ENCODE measurements around the gene RHBDF2. TPM values are rescaled to one million over a fixed set of nuclear protein-coding genes. Genes with fewer than 3 reads are reported as not detected.
A peak's percentile ranks its signal among the peaks of the same experiment; 100 is the strongest.

The RHBDF2 gene
- total RNA-seq, 3 donors from 2014 or later (not counting 1 experiment from before 2014, with no cell fraction given), result 194 to 233 (median 202) TPM

DNA sequence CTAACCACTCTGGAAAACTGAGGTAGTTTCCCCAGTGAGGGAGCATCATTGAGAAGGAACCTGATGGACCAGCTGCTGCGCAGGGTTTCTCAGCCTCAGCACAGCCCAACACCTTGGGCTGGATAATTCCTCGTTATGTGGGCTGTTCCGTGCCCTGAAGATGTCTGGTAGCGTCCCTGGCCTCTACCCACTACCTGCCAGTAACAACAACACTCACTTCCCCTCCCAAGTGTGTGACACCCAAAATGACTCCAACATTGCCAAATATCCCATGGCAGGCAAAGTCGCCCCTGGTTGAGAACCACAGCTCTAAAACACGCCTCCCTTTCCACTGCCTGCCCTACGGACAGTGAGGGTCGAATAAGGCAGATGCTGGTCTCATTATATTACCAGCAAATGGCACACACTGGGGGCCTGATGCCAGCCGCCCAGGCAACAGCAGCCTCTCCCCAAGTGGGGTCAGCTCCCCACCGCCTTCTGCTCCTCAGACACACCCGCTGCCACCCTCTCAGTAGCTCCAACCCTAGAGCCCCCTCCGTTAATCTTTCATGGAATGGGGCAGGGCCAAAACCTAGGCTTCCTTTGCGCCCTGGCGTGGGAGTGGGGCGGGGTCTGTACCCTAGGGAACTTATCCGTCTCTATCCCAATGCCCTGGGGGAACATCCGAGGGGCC is 1.0 kb downstream of the RHBDF2 start:
- peaks cover 68% of the 10 kb centered on the region for H3K4me1 ChIP-seq (ENCODE audit: control insufficient read depth, insufficient read depth, low read length)

DNA sequence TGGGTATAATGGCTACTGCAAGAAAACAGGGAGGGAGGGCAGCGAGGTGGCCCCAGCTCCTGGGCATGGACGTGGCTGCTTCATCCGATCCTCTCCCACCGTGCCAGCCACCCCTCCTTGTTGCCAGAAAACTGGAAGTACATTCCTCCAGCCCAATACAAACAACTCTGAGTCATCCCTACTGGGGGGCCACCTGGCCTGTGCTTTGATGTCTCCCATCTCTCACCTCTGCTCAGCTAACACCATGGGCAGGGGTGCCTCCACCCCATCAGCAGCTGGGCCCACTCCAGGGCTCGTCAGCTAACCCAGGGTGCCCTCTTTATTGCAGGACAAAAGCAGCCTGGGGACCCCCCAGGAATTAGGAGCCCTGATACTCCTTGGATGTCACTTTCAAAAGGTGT is 2.0 kb downstream of the RHBDF2 start:
- H3K36me3 ChIP-seq (ENCODE audit: control insufficient read depth, insufficient read depth, low read length), result peaks cover 8% of the 10 kb centered on the region
- H3K27ac ChIP-seq (ENCODE audit: low read length), result peak overlapping the region; percentile 78

More for the DNA sequence above, 1.0 kb downstream of the RHBDF2 start:
- Mint-ChIP-seq H3K27ac (peak overlapping the region; percentile 96 to 97), H3K9me3 (no peaks in the 10 kb centered on the region), H3K27me3 (ENCODE audit: low read depth in 2 of 2) (no peaks in the 10 kb centered on the region), H3K4me3 (peak overlapping the region; percentile 97), H3K36me3 (no peaks in the 10 kb centered on the region), H3K4me1 (peaks cover 53 to 69% of the 10 kb centered on the region in 2 donors)
- intact Hi-C loops (cut with micrococcal nuclease), result no loop called here
- WGBS (ENCODE audit: insufficient coverage), result 25% methylated on average over 17 of the region's 17 CpGs
- DNase-seq (no peak), ATAC-seq (no peak)
- H3K36me3 ChIP-seq (ENCODE audit: control insufficient read depth, insufficient read depth, low read length), result peaks cover 5% of the 10 kb centered on the region
- TF ChIP-seq, protein P1, sequence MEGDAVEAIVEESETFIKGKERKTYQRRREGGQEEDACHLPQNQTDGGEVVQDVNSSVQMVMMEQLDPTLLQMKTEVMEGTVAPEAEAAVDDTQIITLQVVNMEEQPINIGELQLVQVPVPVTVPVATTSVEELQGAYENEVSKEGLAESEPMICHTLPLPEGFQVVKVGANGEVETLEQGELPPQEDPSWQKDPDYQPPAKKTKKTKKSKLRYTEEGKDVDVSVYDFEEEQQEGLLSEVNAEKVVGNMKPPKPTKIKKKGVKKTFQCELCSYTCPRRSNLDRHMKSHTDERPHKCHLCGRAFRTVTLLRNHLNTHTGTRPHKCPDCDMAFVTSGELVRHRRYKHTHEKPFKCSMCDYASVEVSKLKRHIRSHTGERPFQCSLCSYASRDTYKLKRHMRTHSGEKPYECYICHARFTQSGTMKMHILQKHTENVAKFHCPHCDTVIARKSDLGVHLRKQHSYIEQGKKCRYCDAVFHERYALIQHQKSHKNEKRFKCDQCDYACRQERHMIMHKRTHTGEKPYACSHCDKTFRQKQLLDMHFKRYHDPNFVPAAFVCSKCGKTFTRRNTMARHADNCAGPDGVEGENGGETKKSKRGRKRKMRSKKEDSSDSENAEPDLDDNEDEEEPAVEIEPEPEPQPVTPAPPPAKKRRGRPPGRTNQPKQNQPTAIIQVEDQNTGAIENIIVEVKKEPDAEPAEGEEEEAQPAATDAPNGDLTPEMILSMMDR (IDR thresholded peaks at IDR 0.05), result no peak
- peak overlapping the region; percentile 78 for H3K27ac ChIP-seq (ENCODE audit: low read length)
- H3K9me3 ChIP-seq (ENCODE audit: control insufficient read depth, insufficient read depth, low read length), result no peaks in the 10 kb centered on the region
- no peaks in the 10 kb centered on the region for H3K27me3 ChIP-seq (ENCODE audit: control insufficient read depth, insufficient read depth, low read length)
- peak overlapping the region; percentile 95 for H3K4me3 ChIP-seq (ENCODE audit: low read length)

DNA sequence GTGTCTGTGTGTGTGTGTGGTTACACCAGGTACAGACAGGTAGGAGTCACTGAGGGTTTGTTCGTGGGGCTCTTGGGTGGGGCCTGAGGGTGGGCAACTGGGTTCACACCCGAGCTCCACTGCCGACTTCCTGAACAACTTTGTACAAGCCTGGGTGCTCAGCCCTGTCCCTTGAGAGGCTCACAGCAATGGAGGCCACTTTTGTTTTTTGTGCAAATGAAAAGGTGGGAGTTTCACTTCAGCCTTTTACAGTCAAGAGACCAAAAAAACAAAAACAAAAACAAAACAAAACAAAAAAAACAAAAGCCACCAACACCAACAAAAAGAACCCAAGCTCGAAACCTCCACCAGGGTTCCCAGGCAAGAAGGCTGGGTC is 2.4 kb downstream of the RHBDF2 start:
- ATAC-seq, result no peak
- H3K36me3 ChIP-seq (ENCODE audit: control insufficient read depth, insufficient read depth, low read length), result peaks cover 8% of the 10 kb centered on the region
- H3K9me3 ChIP-seq (ENCODE audit: control insufficient read depth, insufficient read depth, low read length), result no peaks in the 10 kb centered on the region
- Mint-ChIP-seq H3K27me3 (ENCODE audit: low read depth in 2 of 2) (no peaks in the 10 kb centered on the region), H3K4me1 (peaks cover 63 to 82% of the 10 kb centered on the region in 2 donors), H3K27ac (peak overlapping the region; percentile 96 to 97), H3K36me3 (no peaks in the 10 kb centered on the region), H3K9me3 (no peaks in the 10 kb centered on the region), H3K4me3 (peak overlapping the region; percentile 97)
- intact Hi-C loops (cut with micrococcal nuclease), result no loop called here
- H3K27ac ChIP-seq (ENCODE audit: low read length), result peak overlapping the region; percentile 78
- no peaks in the 10 kb centered on the region for H3K27me3 ChIP-seq (ENCODE audit: control insufficient read depth, insufficient read depth, low read length)
- WGBS (ENCODE audit: insufficient coverage), result 20% methylated on average over 4 of the region's 4 CpGs
- H3K4me1 ChIP-seq (ENCODE audit: control insufficient read depth, insufficient read depth, low read length), result peaks cover 81% of the 10 kb centered on the region
- peak overlapping the region; percentile 95 for H3K4me3 ChIP-seq (ENCODE audit: low read length)
- TF ChIP-seq, protein P1 (IDR thresholded peaks at IDR 0.05), result no peak
- peak in 1 of 2 donors; percentile 49 for DNase-seq

More for the DNA sequence above, 2.0 kb downstream of the RHBDF2 start:
- DNase-seq (no peak), ATAC-seq (no peak)
- TF ChIP-seq, protein P1 (IDR thresholded peaks at IDR 0.05), result no peak
- Mint-ChIP-seq H3K36me3 (no peaks in the 10 kb centered on the region), H3K27me3 (ENCODE audit: low read depth in 2 of 2) (no peaks in the 10 kb centered on the region), H3K4me3 (peak overlapping the region; percentile 97), H3K27ac (peak overlapping the region; percentile 96 to 97), H3K4me1 (peaks cover 59 to 78% of the 10 kb centered on the region in 2 donors), H3K9me3 (no peaks in the 10 kb centered on the region)
- Histone ChIP-seq H3K27me3 (ENCODE audit: control insufficient read depth, insufficient read depth, low read length) (no peaks in the 10 kb centered on the region), H3K4me1 (ENCODE audit: control insufficient read depth, insufficient read depth, low read length) (peaks cover 77% of the 10 kb centered on the region), H3K4me3 (ENCODE audit: low read length) (peak overlapping the region; percentile 95), H3K9me3 (ENCODE audit: control insufficient read depth, insufficient read depth, low read length) (no peaks in the 10 kb centered on the region)
- 50% methylated on average over 5 of the region's 5 CpGs for WGBS (ENCODE audit: insufficient coverage)
- intact Hi-C loops (cut with micrococcal nuclease), result no loop called here
